NCI-H524 treated with DMSO at 0.1 percent for 48 hours (cell line): ENCODE results near the gene SEC23B.

Experiments
- DNase-seq: peaks from one replicate; lab custom pipeline; 2025; lab: John Stamatoyannopoulos, UW

The SEC23B gene

GRCh38 chr20:18587665-18588573 lies 80.2 kb downstream of the SEC23B start, which contains the start of gene DTD1:
TSS of gene DTD1 (plus strand) at chr20:18588054. CDS start at chr20:18588073, 19 bp downstream.
- peak; percentile 44 for DNase-seq

- DNase-seq, result no peak
These were observed 80.8 kb downstream of the SEC23B start for GRCh38 chr20:18588574-18588933.

- no peak for DNase-seq
These were observed 82.4 kb downstream of the SEC23B start for GRCh38 chr20:18589941-18590674.

GRCh38 chr20:18596270-18596669 lies 88.5 kb downstream of the SEC23B start:
- no peak for DNase-seq

- no peak for DNase-seq
These were observed 102.0 kb downstream of the SEC23B start for GRCh38 chr20:18609741-18610140.
